Liver (tissue), 9 donors: Measurements from ENCODE around the gene CCDC137. TPM values are rescaled to one million over a fixed set of nuclear protein-coding genes. Genes with fewer than 3 reads are reported as not detected.
A peak's percentile ranks its signal among the peaks of the same experiment; 100 is the strongest.

Source experiments
- DNase-seq: peaks from one replicate; pipeline ENCODE4 v3.0.0-alpha.2; 2017; ENCODE audit warnings: low spot score
- H3K27ac ChIP-seq, 2 donors: one replicate each; pipeline ENCODE4 v1.7.0; 2013; ENCODE audit warnings: inconsistent platforms in 2 of 2, low read length in 2 of 2, control low read depth in 1 of 2, low read depth in 1 of 2, mild to moderate bottlenecking in 1 of 2
- H3K27me3 ChIP-seq, 4 donors: one replicate each; pipeline versions ENCODE4 v1.6.1 to v1.7.0; 2013; ENCODE audit warnings: low read length in 3 of 4, inconsistent platforms in 1 of 4, mild to moderate bottlenecking in 1 of 4, moderate library complexity in 1 of 4; ENCODE audit not compliant: control insufficient read depth in 4 of 4, insufficient read depth in 4 of 4
- H3K36me3 ChIP-seq, 4 donors: one replicate each; pipeline versions ENCODE4 v1.6.1 to v1.7.0; 2013; ENCODE audit warnings: low read length in 3 of 4, mild to moderate bottlenecking in 3 of 4, low read depth in 1 of 4, moderate library complexity in 1 of 4; ENCODE audit not compliant: control insufficient read depth in 4 of 4, insufficient read depth in 3 of 4
- H3K4me1 ChIP-seq, 4 donors: one replicate each; pipeline versions ENCODE4 v1.6.1 to v1.7.0; 2013; ENCODE audit warnings: low read length in 3 of 4, mild to moderate bottlenecking in 3 of 4, moderate library complexity in 1 of 4; ENCODE audit not compliant: control insufficient read depth in 4 of 4, insufficient read depth in 4 of 4
- H3K4me3 ChIP-seq, 3 donors: one replicate each; pipeline versions ENCODE4 v1.6.1 to v1.7.0; 2013; ENCODE audit warnings: low read length in 3 of 3, control low read depth in 1 of 3, low read depth in 1 of 3, mild to moderate bottlenecking in 1 of 3
- H3K9ac ChIP-seq, 2 donors: one replicate each; pipeline ENCODE4 v1.7.0; 2013; ENCODE audit warnings: low read length in 2 of 2, mild to moderate bottlenecking in 2 of 2, moderate library complexity in 2 of 2, control low read depth in 1 of 2, low read depth in 1 of 2
- H3K9me3 ChIP-seq, 4 donors: one replicate each; pipeline versions ENCODE4 v1.6.1 to v1.7.0; 2013; ENCODE audit warnings: low read length in 3 of 4; ENCODE audit not compliant: control insufficient read depth in 4 of 4
- EGR1 ChIP-seq, 2 donors: IDR thresholded peaks; 2 replicates each; pipeline ENCODE4 v1.6.1; 2016 to 2018; ENCODE audit warnings: antibody characterized with exemption in 2 of 2, low read depth in 2 of 2
- FOXA1 ChIP-seq: IDR thresholded peaks from 2 replicates; pipeline ENCODE4 v1.6.1; 2016; ENCODE audit warnings: antibody characterized with exemption
- FOXA2 ChIP-seq: IDR thresholded peaks from 2 replicates; pipeline ENCODE4 v1.6.1; 2016; ENCODE audit warnings: antibody characterized with exemption
- GABPA ChIP-seq, 2 donors: IDR thresholded peaks in 1 of 2; conservative IDR thresholded peaks in 1 of 2; 2 replicates each; pipeline ENCODE4 v1.6.1; 2016; ENCODE audit warnings: antibody characterized with exemption in 2 of 2, mild to moderate bottlenecking in 1 of 2, moderate library complexity in 1 of 2
- HNF4A ChIP-seq, 2 donors: conservative IDR thresholded peaks; 2 replicates each; pipeline ENCODE4 v1.6.1; 2016; ENCODE audit warnings: antibody characterized with exemption in 2 of 2, mild to moderate bottlenecking in 2 of 2
- HNF4G ChIP-seq: IDR thresholded peaks from 2 replicates; pipeline ENCODE4 v1.6.1; 2016; ENCODE audit warnings: antibody characterized with exemption
- JUND ChIP-seq, 2 donors: IDR thresholded peaks; 2 replicates each; pipeline ENCODE4 v1.6.1; 2016; ENCODE audit warnings: antibody characterized with exemption in 2 of 2
- NR2F2 ChIP-seq: IDR thresholded peaks from 2 replicates; pipeline ENCODE4 v1.6.1; 2016; ENCODE audit warnings: antibody characterized with exemption
- RAD21 ChIP-seq, 2 donors: IDR thresholded peaks; 2 replicates each; pipeline ENCODE4 v1.6.1; 2016; ENCODE audit warnings: antibody characterized with exemption in 2 of 2, mild to moderate bottlenecking in 2 of 2
- RXRA ChIP-seq, 2 donors: IDR thresholded peaks; 2 replicates each; pipeline ENCODE4 v1.6.1; 2017 to 2018; ENCODE audit warnings: antibody characterized with exemption in 2 of 2, mild to moderate bottlenecking in 1 of 2
- SP1 ChIP-seq: IDR thresholded peaks from 2 replicates; pipeline ENCODE4 v1.6.1; 2018; ENCODE audit warnings: antibody characterized with exemption, mild to moderate bottlenecking
- TAF1 ChIP-seq: conservative IDR thresholded peaks from 2 replicates; pipeline ENCODE4 v1.6.1; 2016; ENCODE audit warnings: antibody characterized with exemption, mild to moderate bottlenecking
- YY1 ChIP-seq: IDR thresholded peaks from 2 replicates; pipeline ENCODE4 v1.6.1; 2016; ENCODE audit warnings: antibody characterized with exemption, mild to moderate bottlenecking
- WGBS: extraction: QIAGEN DNeasy Blood & Tissue Kit; methylation state at CpG from one replicate; pipeline ENCODE4 v1.1.7; 2013; 5-methylcytosine and 5-hydroxymethylcytosine counted together
- polyA plus RNA-seq, 2 donors: library from polyadenylated mRNA; stranded (reverse) in 1 of 2; unstranded in 1 of 2; fragments of 200-250 nt in 1 of 2; fragments of >200 nt in 1 of 2; fragmentation: Nextera tagmentation in 1 of 2; extraction: Ambion mirVana in 1 of 2; gene quantifications; one replicate each; pipeline versions ENCODE4 v1.2.1 to v1.2.3, GENCODE V29; 2013 to 2015
- total RNA-seq, 2 donors: library from RNA; depleted of rRNA; stranded (reverse); fragments of >200 nt; gene quantifications; one replicate each; pipeline ENCODE4 v1.2.3, GENCODE V29; 2014
- TF ChIP-seq, protein P1 (sequence below): IDR thresholded peaks from 2 replicates; pipeline ENCODE4 v1.6.1; 2016; ENCODE audit warnings: antibody characterized with exemption
- TF ChIP-seq, protein P2 (sequence below): fragments of 150-350 bp; IDR thresholded peaks from 2 replicates; pipeline ENCODE4 v1.5.1; 2017; ENCODE audit warnings: improper control_type of control experiment, low read depth, low read length; ENCODE audit not compliant: missing input control
- TF ChIP-seq, protein P3 (sequence below): IDR thresholded peaks from 2 replicates; pipeline ENCODE4 v1.6.1; 2016; ENCODE audit warnings: antibody characterized with exemption
- TF ChIP-seq, protein P4 (sequence below): IDR thresholded peaks from 2 replicates; pipeline ENCODE4 v1.6.1; 2016; ENCODE audit warnings: antibody characterized with exemption
- TF ChIP-seq, protein P5 (sequence below): IDR thresholded peaks from 2 replicates; pipeline ENCODE4 v1.6.1; 2016; ENCODE audit warnings: antibody characterized with exemption, mild to moderate bottlenecking
- donor health status: healthy.
- donor health status: healthy.
- donor health status: healthy.
- donor health status: healthy.
- donor health status: healthy.

CCDC137 gene
- total and polyA plus RNA-seq, 4 donors: 4.3 to 6.9 (median 5.2) TPM

DNA sequence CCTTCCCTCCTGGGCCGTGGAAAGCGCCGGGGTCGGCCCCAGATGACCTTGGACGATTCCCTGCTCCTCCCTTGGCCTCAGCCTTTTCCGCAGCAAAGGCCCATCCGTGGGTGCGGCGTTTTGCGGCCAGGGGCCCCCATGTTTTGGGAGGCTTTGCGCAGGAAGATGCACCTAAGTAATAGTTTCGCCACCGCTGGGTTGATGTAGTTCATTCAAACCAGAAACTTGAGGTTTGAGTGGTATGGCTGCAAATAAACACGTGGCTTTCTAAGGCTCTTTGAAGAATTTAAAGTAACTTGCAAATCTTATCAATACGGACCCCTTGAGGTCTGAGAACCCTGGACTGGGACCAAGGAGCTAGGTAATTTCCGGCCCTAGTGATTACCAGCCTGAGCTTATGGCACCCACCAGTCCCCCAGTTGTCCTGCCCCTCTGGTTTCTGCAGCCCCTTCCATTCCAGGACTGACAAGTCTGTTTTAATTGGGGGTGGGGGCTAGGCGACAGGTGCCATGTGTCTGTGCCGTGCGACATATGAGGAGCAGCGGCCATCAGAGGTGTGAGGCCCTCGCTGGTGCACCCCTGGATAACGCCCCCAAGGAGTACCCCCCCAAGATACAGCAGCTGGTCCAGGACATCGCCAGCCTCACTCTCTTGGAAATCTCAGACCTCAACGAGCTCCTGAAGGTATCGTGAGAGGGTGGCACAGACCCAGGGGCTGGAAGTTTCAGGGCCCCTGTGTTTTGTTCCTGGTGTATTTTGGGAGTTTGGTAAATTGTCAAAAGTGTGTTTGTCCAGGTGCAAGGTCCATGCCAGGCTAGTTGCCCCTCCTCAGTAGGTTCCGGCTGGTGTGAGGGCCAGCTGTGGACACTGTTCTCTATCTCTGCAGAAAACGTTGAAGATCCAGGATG, 37.5 kb downstream of the CCDC137 start:
- Histone ChIP-seq H3K9me3 (no peaks in the 10 kb centered on the region), H3K4me1 (peaks cover 7 to 41% (median 30%) of the 10 kb centered on the region in 4 donors), H3K9ac (peak overlapping the region; percentile 48 to 78), H3K27me3 (no peaks in the 10 kb centered on the region), H3K36me3 (peaks cover 11 to 40% (median 13%) of the 10 kb centered on the region in 4 donors), H3K27ac (peak overlapping the region; percentile 85 to 95), H3K4me3 (peak overlapping the region; percentile 56 to 96 (median 89))
- 12% methylated on average over 27 of the region's 27 CpGs for WGBS
- TF ChIP-seq RXRA (IDR thresholded peaks at IDR 0.05) (peak; percentile 16 to 38), HNF4G (peak; percentile 41), NR2F2 (no peak), HNF4A (conservative IDR thresholded peaks at IDR 0.05) (peak; percentile 73 to 76), SP1 (peak; percentile 50), FOXA1 (no peak), GABPA (IDR thresholded peaks at IDR 0.05 in 1 of 2, conservative IDR thresholded peaks at IDR 0.05 in 1 of 2) (peak in 1 of 2 donors; percentile 35), FOXA2 (no peak), RAD21 (IDR thresholded peaks at IDR 0.05) (peak in 1 of 2 donors; percentile 11), EGR1 (IDR thresholded peaks at IDR 0.05; ENCODE audit: low read depth in 2 of 2) (no peak), JUND (IDR thresholded peaks at IDR 0.05) (no peak), YY1 (no peak), TAF1 (no peak)
- TF ChIP-seq, protein P1, sequence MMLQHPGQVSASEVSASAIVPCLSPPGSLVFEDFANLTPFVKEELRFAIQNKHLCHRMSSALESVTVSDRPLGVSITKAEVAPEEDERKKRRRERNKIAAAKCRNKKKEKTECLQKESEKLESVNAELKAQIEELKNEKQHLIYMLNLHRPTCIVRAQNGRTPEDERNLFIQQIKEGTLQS: no peak
- TF ChIP-seq, protein P2, sequence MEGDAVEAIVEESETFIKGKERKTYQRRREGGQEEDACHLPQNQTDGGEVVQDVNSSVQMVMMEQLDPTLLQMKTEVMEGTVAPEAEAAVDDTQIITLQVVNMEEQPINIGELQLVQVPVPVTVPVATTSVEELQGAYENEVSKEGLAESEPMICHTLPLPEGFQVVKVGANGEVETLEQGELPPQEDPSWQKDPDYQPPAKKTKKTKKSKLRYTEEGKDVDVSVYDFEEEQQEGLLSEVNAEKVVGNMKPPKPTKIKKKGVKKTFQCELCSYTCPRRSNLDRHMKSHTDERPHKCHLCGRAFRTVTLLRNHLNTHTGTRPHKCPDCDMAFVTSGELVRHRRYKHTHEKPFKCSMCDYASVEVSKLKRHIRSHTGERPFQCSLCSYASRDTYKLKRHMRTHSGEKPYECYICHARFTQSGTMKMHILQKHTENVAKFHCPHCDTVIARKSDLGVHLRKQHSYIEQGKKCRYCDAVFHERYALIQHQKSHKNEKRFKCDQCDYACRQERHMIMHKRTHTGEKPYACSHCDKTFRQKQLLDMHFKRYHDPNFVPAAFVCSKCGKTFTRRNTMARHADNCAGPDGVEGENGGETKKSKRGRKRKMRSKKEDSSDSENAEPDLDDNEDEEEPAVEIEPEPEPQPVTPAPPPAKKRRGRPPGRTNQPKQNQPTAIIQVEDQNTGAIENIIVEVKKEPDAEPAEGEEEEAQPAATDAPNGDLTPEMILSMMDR: no peak
- TF ChIP-seq, protein P3, sequence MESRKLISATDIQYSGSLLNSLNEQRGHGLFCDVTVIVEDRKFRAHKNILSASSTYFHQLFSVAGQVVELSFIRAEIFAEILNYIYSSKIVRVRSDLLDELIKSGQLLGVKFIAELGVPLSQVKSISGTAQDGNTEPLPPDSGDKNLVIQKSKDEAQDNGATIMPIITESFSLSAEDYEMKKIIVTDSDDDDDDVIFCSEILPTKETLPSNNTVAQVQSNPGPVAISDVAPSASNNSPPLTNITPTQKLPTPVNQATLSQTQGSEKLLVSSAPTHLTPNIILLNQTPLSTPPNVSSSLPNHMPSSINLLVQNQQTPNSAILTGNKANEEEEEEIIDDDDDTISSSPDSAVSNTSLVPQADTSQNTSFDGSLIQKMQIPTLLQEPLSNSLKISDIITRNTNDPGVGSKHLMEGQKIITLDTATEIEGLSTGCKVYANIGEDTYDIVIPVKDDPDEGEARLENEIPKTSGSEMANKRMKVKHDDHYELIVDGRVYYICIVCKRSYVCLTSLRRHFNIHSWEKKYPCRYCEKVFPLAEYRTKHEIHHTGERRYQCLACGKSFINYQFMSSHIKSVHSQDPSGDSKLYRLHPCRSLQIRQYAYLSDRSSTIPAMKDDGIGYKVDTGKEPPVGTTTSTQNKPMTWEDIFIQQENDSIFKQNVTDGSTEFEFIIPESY: no peak
- TF ChIP-seq, protein P4, sequence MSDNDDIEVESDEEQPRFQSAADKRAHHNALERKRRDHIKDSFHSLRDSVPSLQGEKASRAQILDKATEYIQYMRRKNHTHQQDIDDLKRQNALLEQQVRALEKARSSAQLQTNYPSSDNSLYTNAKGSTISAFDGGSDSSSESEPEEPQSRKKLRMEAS: no peak
- TF ChIP-seq, protein P5, sequence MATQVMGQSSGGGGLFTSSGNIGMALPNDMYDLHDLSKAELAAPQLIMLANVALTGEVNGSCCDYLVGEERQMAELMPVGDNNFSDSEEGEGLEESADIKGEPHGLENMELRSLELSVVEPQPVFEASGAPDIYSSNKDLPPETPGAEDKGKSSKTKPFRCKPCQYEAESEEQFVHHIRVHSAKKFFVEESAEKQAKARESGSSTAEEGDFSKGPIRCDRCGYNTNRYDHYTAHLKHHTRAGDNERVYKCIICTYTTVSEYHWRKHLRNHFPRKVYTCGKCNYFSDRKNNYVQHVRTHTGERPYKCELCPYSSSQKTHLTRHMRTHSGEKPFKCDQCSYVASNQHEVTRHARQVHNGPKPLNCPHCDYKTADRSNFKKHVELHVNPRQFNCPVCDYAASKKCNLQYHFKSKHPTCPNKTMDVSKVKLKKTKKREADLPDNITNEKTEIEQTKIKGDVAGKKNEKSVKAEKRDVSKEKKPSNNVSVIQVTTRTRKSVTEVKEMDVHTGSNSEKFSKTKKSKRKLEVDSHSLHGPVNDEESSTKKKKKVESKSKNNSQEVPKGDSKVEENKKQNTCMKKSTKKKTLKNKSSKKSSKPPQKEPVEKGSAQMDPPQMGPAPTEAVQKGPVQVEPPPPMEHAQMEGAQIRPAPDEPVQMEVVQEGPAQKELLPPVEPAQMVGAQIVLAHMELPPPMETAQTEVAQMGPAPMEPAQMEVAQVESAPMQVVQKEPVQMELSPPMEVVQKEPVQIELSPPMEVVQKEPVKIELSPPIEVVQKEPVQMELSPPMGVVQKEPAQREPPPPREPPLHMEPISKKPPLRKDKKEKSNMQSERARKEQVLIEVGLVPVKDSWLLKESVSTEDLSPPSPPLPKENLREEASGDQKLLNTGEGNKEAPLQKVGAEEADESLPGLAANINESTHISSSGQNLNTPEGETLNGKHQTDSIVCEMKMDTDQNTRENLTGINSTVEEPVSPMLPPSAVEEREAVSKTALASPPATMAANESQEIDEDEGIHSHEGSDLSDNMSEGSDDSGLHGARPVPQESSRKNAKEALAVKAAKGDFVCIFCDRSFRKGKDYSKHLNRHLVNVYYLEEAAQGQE: no peak
- no peak for DNase-seq
